Middle frontal gyrus (tissue), 1 donor: ENCODE results near the gene TTK.
"Not testable (repeated sequence)": the region's sequence is repeated elsewhere in the genome, so short reads cannot be mapped to it uniquely, and the experiment has no call there.

ENCODE experiments used
- DNase-seq: peaks from one replicate; pipeline ENCODE4 v3.0.0-alpha.2; 2015; ENCODE audit warnings: low spot score; ENCODE audit errors: extremely low spot score

The TTK gene

GRCh38 chr6:80021131-80021530, 16.7 kb downstream of the TTK start:
- DNase-seq: no peak

GRCh38 chr6:80021591-80021990, 17.1 kb downstream of the TTK start:
- DNase-seq: no peak

- no peak for DNase-seq
These were observed 18.4 kb downstream of the TTK start for GRCh38 chr6:80022803-80023202.

GRCh38 chr6:80028589-80028988, 24.1 kb downstream of the TTK start:
- DNase-seq: no peak

GRCh38 chr6:80029470-80029869, 25.0 kb downstream of the TTK start:
- DNase-seq: no peak

- not testable (repeated sequence) for DNase-seq
These were observed 43.8 kb downstream of the TTK start for GRCh38 chr6:80048220-80048619.

GRCh38 chr6:80060774-80061173, 56.3 kb downstream of the TTK start:
- no peak for DNase-seq

- DNase-seq: not testable (repeated sequence)
These were observed 63.7 kb downstream of the TTK start for GRCh38 chr6:80068146-80068545.

- not testable (repeated sequence) for DNase-seq
These were observed 66.0 kb downstream of the TTK start for GRCh38 chr6:80070431-80070830.

- no peak for DNase-seq
These were observed 72.6 kb downstream of the TTK start for GRCh38 chr6:80077067-80077466.

- DNase-seq: no peak
These were observed 84.2 kb downstream of the TTK start for GRCh38 chr6:80088637-80089036.

- DNase-seq: no peak
These were observed 87.1 kb downstream of the TTK start for GRCh38 chr6:80091506-80091905.
